ENCODE data around the gene GLRX. TPM values are rescaled to one million over a fixed set of nuclear protein-coding genes. Genes with fewer than 3 reads are reported as not detected.

Gene GLRX
- total and polyA plus RNA-seq, 2 of the 13 experiments (the other 11 are each of a cell fraction or from before 2014, with no cell fraction given): 63.8 to 499 TPM

DNA sequence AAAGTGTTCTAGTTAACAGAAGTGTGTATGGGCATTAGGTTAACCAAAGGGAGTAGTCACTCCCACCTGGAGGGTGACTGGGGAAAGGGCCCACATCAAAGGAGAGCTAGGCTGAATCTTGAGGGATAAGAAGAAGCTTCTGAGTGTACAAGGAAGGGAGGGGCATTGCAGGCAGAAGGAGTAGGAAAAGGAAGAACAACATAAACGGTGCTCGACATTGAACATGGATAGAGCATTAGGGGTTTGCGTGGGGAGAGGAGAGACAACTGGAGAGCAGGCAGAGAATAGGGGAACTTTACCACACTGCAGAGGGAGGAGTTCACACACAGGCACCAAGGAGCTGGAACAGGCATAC, 5.3 kb upstream of the GLRX start:
- intact Hi-C loops (cut with micrococcal nuclease; ENCODE audit: unreplicated experiment): no loop called here
- in situ Hi-C loops (cut with HindIII; ENCODE audit: extremely low pct_ligation_motif_present, low pct_unique_long_range_greater_than_20kb): loop anchor here (25.0 kb wide), 1 partner anchor 541 kb away; the partner anchor contains the start of gene MCTP1
- DNase-seq (ENCODE audit: low spot score) (no peak), FAIRE-seq (no peak), ATAC-seq (no peak)
- peaks cover 72% of the 10 kb centered on the region for H3K4me1 ChIP-seq (ENCODE audit: insufficient read depth, low read length)
- peak overlapping the region; percentile 72 for H3K27ac ChIP-seq (ENCODE audit: extremely low read length, insufficient read depth, low read length)
- BruUV-seq (replicated peaks): no TSS peak
- POLR2A ChIA-PET: interaction anchor here (1.1 to 1.4 kb wide), 4 partner anchors 12 to 29 kb away, joined by 3 to 4 read pairs (median 3); no protein-coding TSS in a partner anchor
- CTCF ChIA-PET (ENCODE audit: low intra/inter-chr PET ratio, low total read pairs): no interaction called here
- no peak overlapping the region for H3K4me3 ChIP-seq (replicated peaks in 1 of 3; ENCODE audit: insufficient read depth in 1 of 3, low read depth in 2 of 3, low read length in 3 of 3)
- no peak overlapping the region for H3K9ac ChIP-seq (ENCODE audit: insufficient read depth, low read depth, low read length)
- no peaks in the 10 kb centered on the region for H3K9me3 ChIP-seq (ENCODE audit: low read length)
- peaks cover under 1% of the 10 kb centered on the region for H3K79me2 ChIP-seq (ENCODE audit: insufficient read depth, low read length)
- H3K27me3 ChIP-seq (ENCODE audit: control insufficient read depth in 1 of 2, insufficient read depth in 2 of 2, low read length in 2 of 2): no peaks in the 10 kb centered on the region
- TF ChIP-seq, protein P1, sequence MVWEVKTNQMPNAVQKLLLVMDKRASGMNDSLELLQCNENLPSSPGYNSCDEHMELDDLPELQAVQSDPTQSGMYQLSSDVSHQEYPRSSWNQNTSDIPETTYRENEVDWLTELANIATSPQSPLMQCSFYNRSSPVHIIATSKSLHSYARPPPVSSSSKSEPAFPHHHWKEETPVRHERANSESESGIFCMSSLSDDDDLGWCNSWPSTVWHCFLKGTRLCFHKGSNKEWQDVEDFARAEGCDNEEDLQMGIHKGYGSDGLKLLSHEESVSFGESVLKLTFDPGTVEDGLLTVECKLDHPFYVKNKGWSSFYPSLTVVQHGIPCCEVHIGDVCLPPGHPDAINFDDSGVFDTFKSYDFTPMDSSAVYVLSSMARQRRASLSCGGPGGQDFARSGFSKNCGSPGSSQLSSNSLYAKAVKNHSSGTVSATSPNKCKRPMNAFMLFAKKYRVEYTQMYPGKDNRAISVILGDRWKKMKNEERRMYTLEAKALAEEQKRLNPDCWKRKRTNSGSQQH (CRISPR knock-in tag; IDR thresholded peaks at IDR 0.05; ENCODE audit: low read depth): 0 out of 2 replicates have a peak, but pooled peaks have one; percentile 13
- TF ChIP-seq IKZF1 (IDR thresholded peaks at IDR 0.05): no peak
- WGBS (ENCODE audit: low lambda C conversion rate): 76% methylated on average over 3 of the region's 3 CpGs
- no peak overlapping the region for H2AFZ ChIP-seq (ENCODE audit: low read length)
- H3K36me3 ChIP-seq (replicated peaks in 1 of 2; ENCODE audit: control insufficient read depth in 1 of 2, insufficient read depth in 2 of 2, low read length in 2 of 2): no peaks in the 10 kb centered on the region
- 0 out of 2 replicates have a peak overlapping the region, but pooled peaks have one; percentile 64 for H3K4me2 ChIP-seq (ENCODE audit: low read depth, low read length)
- H4K20me1 ChIP-seq (ENCODE audit: insufficient read depth, low read length): no peaks in the 10 kb centered on the region

DNA sequence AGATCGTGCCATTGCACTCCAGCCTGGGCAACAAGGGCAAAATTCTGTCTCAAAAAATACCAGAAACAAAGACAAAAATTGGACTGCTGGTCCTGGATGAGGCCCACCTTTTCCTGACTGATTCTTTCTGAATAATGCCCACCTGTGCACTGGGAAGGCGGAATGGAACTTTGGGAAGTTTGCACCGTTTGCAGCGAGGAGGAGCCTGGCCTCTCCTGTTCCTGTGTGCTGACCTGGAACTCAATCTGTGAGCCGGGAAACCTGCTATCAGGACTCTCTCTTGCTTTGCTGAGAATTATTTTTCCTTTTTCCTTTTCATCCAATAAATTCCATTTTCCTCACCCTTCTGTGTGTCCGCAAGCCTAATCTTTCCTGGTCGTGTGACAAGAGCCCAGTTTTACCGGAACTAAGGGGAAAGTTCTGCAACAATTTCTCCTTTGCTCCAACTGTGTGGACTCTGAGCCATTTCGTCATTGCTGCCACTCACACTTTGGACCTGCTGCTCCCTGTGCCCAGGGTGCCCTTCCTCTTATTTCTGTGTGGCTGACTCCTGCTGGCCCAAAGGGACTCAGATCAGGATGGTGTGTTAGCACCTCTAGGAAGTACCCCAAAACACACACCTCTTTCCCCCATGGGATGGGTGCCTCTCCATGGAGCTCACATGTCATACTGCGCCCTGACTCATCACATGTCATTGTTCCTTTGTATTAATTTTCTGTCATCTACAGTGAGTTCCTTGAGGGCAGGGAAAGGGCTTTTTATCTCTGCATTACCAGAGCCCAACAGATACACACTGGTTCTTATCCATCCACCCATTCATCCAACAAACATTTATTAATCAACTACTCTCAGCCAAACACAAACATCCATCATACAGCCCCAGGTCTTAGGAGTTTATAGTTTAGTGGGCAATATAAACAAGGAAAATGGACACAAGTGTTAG, 4.7 kb upstream of the GLRX start:
- H3K9me3 ChIP-seq (ENCODE audit: low read length): no peaks in the 10 kb centered on the region
- peak overlapping the region; percentile 64 for H3K4me2 ChIP-seq (ENCODE audit: low read depth, low read length)
- DNase-seq (ENCODE audit: low spot score) (peak; percentile 86), FAIRE-seq (peak; percentile 90), ATAC-seq (peak; percentile 58)
- BruUV-seq (replicated peaks): TSS peak; percentile 68
- no peaks in the 10 kb centered on the region for H4K20me1 ChIP-seq (ENCODE audit: insufficient read depth, low read length)
- peaks cover 7% of the 10 kb centered on the region for H3K79me2 ChIP-seq (ENCODE audit: insufficient read depth, low read length)
- H3K9ac ChIP-seq (ENCODE audit: insufficient read depth, low read depth, low read length): peak overlapping the region; percentile 63
- POLR2A ChIA-PET: interaction anchor here (1.2 to 1.4 kb wide), 3 partner anchors 15 to 30 kb away, joined by 3 read pairs; no protein-coding TSS in a partner anchor
- H3K4me1 ChIP-seq (ENCODE audit: insufficient read depth, low read length): peaks cover 67% of the 10 kb centered on the region
- WGBS (ENCODE audit: low lambda C conversion rate): 28% methylated on average over 10 of the region's 10 CpGs
- H3K27ac ChIP-seq (ENCODE audit: extremely low read length, insufficient read depth, low read length): peak overlapping the region; percentile 72
- no peaks in the 10 kb centered on the region; a peak in 1 of 5 replicates for H3K27me3 ChIP-seq (ENCODE audit: control insufficient read depth in 1 of 2, insufficient read depth in 2 of 2, low read length in 2 of 2)
- H3K36me3 ChIP-seq (replicated peaks in 1 of 2; ENCODE audit: control insufficient read depth in 1 of 2, insufficient read depth in 2 of 2, low read length in 2 of 2): no peaks in the 10 kb centered on the region
- H3K4me3 ChIP-seq (replicated peaks in 1 of 3; ENCODE audit: insufficient read depth in 1 of 3, low read depth in 2 of 3, low read length in 3 of 3): peak overlapping the region in 2 of 3 experiments; percentile 23 to 47; a peak in 3 of 6 replicates
- in situ Hi-C loops (cut with HindIII; ENCODE audit: extremely low pct_ligation_motif_present, low pct_unique_long_range_greater_than_20kb) (loop anchor here (25.0 kb wide), 1 partner anchor 540 kb away; the partner anchor contains the start of gene MCTP1), intact Hi-C loops (cut with micrococcal nuclease; ENCODE audit: unreplicated experiment) (no loop called here)
- H2AFZ ChIP-seq (ENCODE audit: low read length): no peak overlapping the region
- CTCF ChIA-PET (ENCODE audit: low intra/inter-chr PET ratio, low total read pairs): no interaction called here
- no peak for TF ChIP-seq KDM5B (CRISPR knock-in tag; IDR thresholded peaks at IDR 0.05; ENCODE audit: borderline replicate concordance)
- peak; percentile 97 for TF ChIP-seq SALL1 (CRISPR knock-in tag; IDR thresholded peaks at IDR 0.05)
- TF ChIP-seq ZNF263 (CRISPR knock-in tag; IDR thresholded peaks at IDR 0.05): 0 out of 2 replicates have a peak, but pooled peaks have one; percentile 39
- TF ChIP-seq, protein P2, sequence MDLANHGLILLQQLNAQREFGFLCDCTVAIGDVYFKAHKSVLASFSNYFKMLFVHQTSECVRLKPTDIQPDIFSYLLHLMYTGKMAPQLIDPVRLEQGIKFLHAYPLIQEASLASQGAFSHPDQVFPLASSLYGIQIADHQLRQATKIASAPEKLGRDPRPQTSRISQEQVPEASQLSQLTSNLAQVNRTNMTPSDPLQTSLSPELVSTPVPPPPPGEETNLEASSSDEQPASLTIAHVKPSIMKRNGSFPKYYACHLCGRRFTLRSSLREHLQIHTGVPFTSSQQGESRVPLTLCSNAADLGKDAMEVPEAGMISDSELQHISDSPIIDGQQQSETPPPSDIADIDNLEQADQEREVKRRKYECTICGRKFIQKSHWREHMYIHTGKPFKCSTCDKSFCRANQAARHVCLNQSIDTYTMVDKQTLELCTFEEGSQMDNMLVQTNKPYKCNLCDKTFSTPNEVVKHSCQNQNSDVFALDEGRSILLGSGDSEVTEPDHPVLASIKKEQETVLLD (CRISPR knock-in tag; IDR thresholded peaks at IDR 0.05; ENCODE audit: low read depth): no peak
- TF ChIP-seq ZNF766 (CRISPR knock-in tag; IDR thresholded peaks at IDR 0.05; ENCODE audit: borderline replicate concordance): 0 out of 2 replicates have a peak, but pooled peaks have one; percentile 72
- no peak for TF ChIP-seq HNRNPLL (IDR thresholded peaks at IDR 0.05; ENCODE audit: low read depth, low read length, poor library complexity, severe bottlenecking)
- TF ChIP-seq GABPB1 (CRISPR knock-in tag; IDR thresholded peaks at IDR 0.05): peak; percentile 69
- TF ChIP-seq ZNF782 (CRISPR knock-in tag; IDR thresholded peaks at IDR 0.05; ENCODE audit: borderline replicate concordance): no peak; the same call in 1 of the 2 replicates
- TF ChIP-seq RFXANK (CRISPR knock-in tag; IDR thresholded peaks at IDR 0.05): no peak
- TF ChIP-seq MYC (CRISPR knock-in tag; IDR thresholded peaks at IDR 0.05; ENCODE audit: borderline replicate concordance): peak; percentile 57; the same call in 1 of the 2 replicates
- TF ChIP-seq AGO1 (IDR thresholded peaks at IDR 0.05; ENCODE audit: low read depth, low read length, poor library complexity, severe bottlenecking): no peak

All from HepG2 (cell line).